DND-41 (cell line): ENCODE measurements around the gene KCTD3.

Source experiments
- ATAC-seq: fragments of 200-7000 bp; cut with Tn5 transposase; 3 replicates; pipeline ENCODE4 v1.9.1; 2021; ENCODE audit warnings: low read depth; ENCODE audit not compliant: insufficient read depth
- DNase-seq: peaks from one replicate; pipeline ENCODE4 v3.0.0-alpha.2; 2020
- H2AFZ ChIP-seq: 2 replicates; pipeline ENCODE4 v1.6.0; 2012; ENCODE audit warnings: low read depth, low read length
- H3K27ac ChIP-seq: 2 replicates; pipeline ENCODE4 v1.5.1; 2012; ENCODE audit warnings: low read length, inconsistent platforms
- H3K27me3 ChIP-seq: fragments of 200-600 bp; sonication (generic); 2 replicates; pipeline ENCODE4 v1.6.0; 2012; ENCODE audit warnings: low read length, mild to moderate bottlenecking, inconsistent platforms; ENCODE audit not compliant: insufficient read depth, poor library complexity
- H3K36me3 ChIP-seq: 2 replicates; pipeline ENCODE4 v1.5.1; 2012; ENCODE audit warnings: low read length, inconsistent platforms; ENCODE audit not compliant: insufficient read depth
- H3K4me1 ChIP-seq: 2 replicates; pipeline ENCODE4 v1.5.1; 2012; ENCODE audit warnings: mild to moderate bottlenecking, low read length; ENCODE audit not compliant: insufficient read depth
- H3K4me2 ChIP-seq: 2 replicates; pipeline ENCODE4 v1.6.0; 2012; ENCODE audit warnings: mild to moderate bottlenecking, moderate library complexity, low read length, inconsistent platforms; ENCODE audit not compliant: insufficient read depth
- H3K4me3 ChIP-seq, 2 experiments: fragments of 200-600 bp in 1 of 2; shearing (Covaris generic) in 1 of 2; 2 replicates each; pipeline ENCODE4 v1.5.1; 2012 to 2016; ENCODE audit warnings: inconsistent platforms in 2 of 2, low read length in 2 of 2, mild to moderate bottlenecking in 2 of 2, low read depth in 1 of 2, moderate library complexity in 1 of 2
- H3K79me2 ChIP-seq: 2 replicates; pipeline ENCODE4 v1.6.0; 2012; ENCODE audit warnings: low read length, inconsistent platforms; ENCODE audit not compliant: insufficient read depth
- H3K9ac ChIP-seq: 2 replicates; pipeline ENCODE4 v1.6.0; 2012; ENCODE audit warnings: low read depth, mild to moderate bottlenecking, inconsistent platforms, low read length, moderate library complexity
- H3K9me3 ChIP-seq: 2 replicates; pipeline ENCODE4 v1.5.1; 2012; ENCODE audit warnings: low read length, moderate library complexity, mild to moderate bottlenecking, inconsistent platforms; ENCODE audit not compliant: insufficient read depth, severe bottlenecking
- H4K20me1 ChIP-seq: 2 replicates; pipeline ENCODE4 v1.6.0; 2012; ENCODE audit warnings: low read length; ENCODE audit not compliant: insufficient read depth
- EZH2 ChIP-seq: IDR thresholded peaks from 3 replicates; pipeline ENCODE4 v1.6.1; 2012; ENCODE audit warnings: borderline replicate concordance, low read depth, mild to moderate bottlenecking, moderate library complexity, low read length, inconsistent platforms; ENCODE audit not compliant: severe bottlenecking
- TF ChIP-seq, protein P1 (sequence below): IDR thresholded peaks from 2 replicates; pipeline ENCODE4 v1.5.1; 2012; ENCODE audit warnings: borderline replicate concordance, low read length, moderate library complexity, mild to moderate bottlenecking; ENCODE audit not compliant: poor library complexity, severe bottlenecking; ENCODE audit errors: extremely low read depth

Gene KCTD3

DNA sequence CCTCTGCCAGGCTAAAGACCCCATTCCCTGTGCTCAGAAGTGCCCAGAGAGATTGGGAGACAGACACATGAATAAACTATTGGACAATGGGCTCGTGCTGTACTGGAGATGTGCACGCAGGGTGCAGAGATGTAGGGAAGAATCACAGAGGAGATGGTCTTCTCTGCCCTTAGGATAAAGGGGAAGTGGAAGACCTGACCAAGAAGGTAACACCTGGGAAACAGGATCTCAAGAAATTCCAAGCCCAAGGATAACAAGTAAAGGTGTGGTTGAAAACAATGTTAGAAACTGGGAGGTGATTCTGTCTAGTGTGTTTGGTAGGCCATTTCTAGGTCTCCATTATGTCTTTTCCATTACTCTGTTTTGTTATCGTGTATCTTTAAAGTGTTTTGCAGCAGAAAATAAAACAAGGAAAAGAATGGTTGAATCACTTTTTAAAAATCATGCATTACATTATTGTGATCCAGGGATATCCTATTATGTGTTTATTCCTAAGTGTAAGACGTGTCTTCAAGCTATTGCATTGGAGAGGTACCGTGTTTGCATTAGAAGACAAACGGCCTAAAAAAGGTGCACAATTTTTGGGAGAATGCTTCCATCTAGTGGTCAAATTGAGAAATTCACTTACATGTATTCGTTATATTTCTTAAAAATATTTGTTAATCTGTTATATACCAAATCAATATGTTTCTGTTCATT is 40.8 kb upstream of the KCTD3 start:
- no peak overlapping the region for H3K27ac ChIP-seq
- peaks cover 4% of the 10 kb centered on the region for H3K27me3 ChIP-seq
- ATAC-seq: peak; percentile 62; the same call in 1 of the 3 replicates
- no peaks in the 10 kb centered on the region for H3K4me1 ChIP-seq
- TF ChIP-seq, protein P1, sequence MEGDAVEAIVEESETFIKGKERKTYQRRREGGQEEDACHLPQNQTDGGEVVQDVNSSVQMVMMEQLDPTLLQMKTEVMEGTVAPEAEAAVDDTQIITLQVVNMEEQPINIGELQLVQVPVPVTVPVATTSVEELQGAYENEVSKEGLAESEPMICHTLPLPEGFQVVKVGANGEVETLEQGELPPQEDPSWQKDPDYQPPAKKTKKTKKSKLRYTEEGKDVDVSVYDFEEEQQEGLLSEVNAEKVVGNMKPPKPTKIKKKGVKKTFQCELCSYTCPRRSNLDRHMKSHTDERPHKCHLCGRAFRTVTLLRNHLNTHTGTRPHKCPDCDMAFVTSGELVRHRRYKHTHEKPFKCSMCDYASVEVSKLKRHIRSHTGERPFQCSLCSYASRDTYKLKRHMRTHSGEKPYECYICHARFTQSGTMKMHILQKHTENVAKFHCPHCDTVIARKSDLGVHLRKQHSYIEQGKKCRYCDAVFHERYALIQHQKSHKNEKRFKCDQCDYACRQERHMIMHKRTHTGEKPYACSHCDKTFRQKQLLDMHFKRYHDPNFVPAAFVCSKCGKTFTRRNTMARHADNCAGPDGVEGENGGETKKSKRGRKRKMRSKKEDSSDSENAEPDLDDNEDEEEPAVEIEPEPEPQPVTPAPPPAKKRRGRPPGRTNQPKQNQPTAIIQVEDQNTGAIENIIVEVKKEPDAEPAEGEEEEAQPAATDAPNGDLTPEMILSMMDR: peak; percentile 68
- TF ChIP-seq EZH2: no peak
- H3K79me2 ChIP-seq: no peaks in the 10 kb centered on the region
- no peak for DNase-seq
- H3K4me3 ChIP-seq: no peak overlapping the region
- no peak overlapping the region for H2AFZ ChIP-seq
- H3K9me3 ChIP-seq: no peaks in the 10 kb centered on the region
- H3K4me2 ChIP-seq: no peak overlapping the region
- no peak overlapping the region for H3K9ac ChIP-seq
- no peaks in the 10 kb centered on the region for H3K36me3 ChIP-seq
- H4K20me1 ChIP-seq: no peaks in the 10 kb centered on the region

DNA sequence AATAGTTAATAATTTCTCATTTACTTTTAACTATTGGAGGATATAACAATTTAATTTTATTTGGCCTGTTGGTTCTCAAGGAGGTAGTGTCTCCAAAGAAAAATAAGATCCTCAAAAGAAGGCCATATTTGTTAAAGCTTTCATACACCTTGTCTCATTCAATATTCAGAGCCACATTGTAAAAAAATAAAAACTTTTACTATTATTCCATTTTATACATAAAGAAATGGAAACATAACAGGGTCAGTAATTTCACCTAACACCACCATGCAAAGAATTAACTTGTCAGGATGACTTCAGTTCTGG is 40.3 kb upstream of the KCTD3 start:
- no peak overlapping the region for H3K9ac ChIP-seq
- TF ChIP-seq, protein P1: no peak
- TF ChIP-seq EZH2: no peak

DNA sequence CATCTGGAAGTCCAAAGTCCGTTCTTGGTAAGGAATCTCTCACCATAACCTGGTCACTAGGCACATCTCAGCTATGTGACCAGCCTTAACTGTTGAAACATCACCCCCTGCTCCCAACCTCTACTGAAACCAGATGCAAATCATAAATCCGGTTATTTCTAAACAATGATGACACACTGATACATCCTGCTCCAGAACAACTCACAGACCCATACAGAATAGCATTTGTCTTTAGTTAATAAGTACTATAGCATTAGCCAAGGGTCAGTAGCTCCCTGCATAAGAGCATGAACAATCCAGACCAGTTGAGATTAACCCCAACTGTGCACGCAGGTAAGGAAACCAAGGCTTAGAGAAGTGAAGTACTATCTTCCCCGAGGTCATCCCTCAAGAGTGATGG is 38.0 kb upstream of the KCTD3 start:
- Histone ChIP-seq H3K9me3 (no peaks in the 10 kb centered on the region), H3K27me3 (peaks cover 4% of the 10 kb centered on the region), H3K4me3 (no peak overlapping the region), H2AFZ (no peak overlapping the region), H3K9ac (no peak overlapping the region), H3K4me2 (no peak overlapping the region), H3K27ac (no peak overlapping the region), H3K36me3 (no peaks in the 10 kb centered on the region), H3K4me1 (no peaks in the 10 kb centered on the region), H3K79me2 (no peaks in the 10 kb centered on the region), H4K20me1 (no peaks in the 10 kb centered on the region)
- DNase-seq (no peak), ATAC-seq (no peak)
- TF ChIP-seq, protein P1: no peak
- no peak for TF ChIP-seq EZH2

More for the DNA sequence above, 40.3 kb upstream of the KCTD3 start:
- H3K4me3 ChIP-seq: no peak overlapping the region
- H3K27ac ChIP-seq: no peak overlapping the region
- peaks cover 4% of the 10 kb centered on the region for H3K27me3 ChIP-seq
- ATAC-seq: no peak
- no peaks in the 10 kb centered on the region for H4K20me1 ChIP-seq
- no peaks in the 10 kb centered on the region for H3K79me2 ChIP-seq
- H2AFZ ChIP-seq: no peak overlapping the region
- no peak overlapping the region for H3K4me2 ChIP-seq
- H3K9me3 ChIP-seq: no peaks in the 10 kb centered on the region
- H3K4me1 ChIP-seq: no peaks in the 10 kb centered on the region
- no peak for DNase-seq
- no peaks in the 10 kb centered on the region for H3K36me3 ChIP-seq
